ENCODE results near the gene NPBWR2. TPM values are rescaled to one million over a fixed set of nuclear protein-coding genes. Genes with fewer than 3 reads are reported as not detected.
"Not testable (repeated sequence)": the region's sequence is repeated elsewhere in the genome, so short reads cannot be mapped to it uniquely, and the experiment has no call there.

NPBWR2 gene
- total RNA-seq, 1 experiment from 2014 or later: not detected

- DNase-seq (ENCODE audit: low read depth): no peak
These were observed 11.9 kb upstream of the NPBWR2 start for GRCh38 chr20:64119301-64119680.

GRCh38 chr20:64117432-64117777 lies 10.0 kb upstream of the NPBWR2 start:
- DNase-seq (ENCODE audit: low read depth): not testable (repeated sequence)

DNA sequence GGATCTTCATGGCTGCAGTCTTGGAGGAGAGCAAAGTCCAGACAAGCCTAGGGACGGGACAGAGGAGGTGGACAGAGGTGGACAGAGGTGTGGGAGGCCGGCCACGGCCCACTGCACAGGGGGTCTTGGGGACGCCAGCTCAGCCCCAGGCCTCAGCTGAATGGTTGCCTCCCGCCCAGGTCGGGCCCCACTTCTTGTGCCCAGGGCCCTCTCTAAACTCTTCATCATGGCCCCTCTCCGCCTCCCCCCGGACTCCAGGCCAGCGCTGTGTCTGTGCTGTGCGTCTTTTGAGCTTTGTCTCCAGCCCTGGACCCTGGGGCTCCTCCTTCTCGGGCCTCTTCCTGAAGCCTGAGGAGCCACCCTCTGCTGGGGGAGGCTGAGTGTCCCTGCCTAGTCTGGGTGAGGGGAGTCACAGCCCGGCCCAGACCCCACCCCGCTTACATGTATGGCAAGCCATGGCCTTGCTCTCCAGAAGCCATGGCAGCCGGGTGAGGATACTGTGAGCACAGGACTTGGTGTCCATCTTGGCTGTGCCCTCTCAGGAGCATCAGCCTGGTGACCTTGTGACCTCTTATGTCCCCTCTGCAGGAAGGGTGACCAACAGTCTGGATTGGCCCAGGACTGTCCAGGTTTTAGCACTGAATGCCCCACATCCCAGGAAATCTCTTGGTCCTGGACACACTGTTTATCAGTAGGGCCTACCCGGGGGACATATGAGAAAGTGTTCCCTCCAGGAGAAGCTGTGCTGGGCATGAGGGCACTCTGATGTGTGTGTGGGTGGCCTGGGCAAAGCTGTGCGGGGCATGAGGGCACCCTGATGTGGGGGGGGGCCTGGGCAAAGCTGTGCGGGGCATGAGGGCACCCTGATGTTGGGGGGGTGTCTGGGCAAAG lies 9.4 kb upstream of the NPBWR2 start:
- DNase-seq (ENCODE audit: low read depth): no peak

DNA sequence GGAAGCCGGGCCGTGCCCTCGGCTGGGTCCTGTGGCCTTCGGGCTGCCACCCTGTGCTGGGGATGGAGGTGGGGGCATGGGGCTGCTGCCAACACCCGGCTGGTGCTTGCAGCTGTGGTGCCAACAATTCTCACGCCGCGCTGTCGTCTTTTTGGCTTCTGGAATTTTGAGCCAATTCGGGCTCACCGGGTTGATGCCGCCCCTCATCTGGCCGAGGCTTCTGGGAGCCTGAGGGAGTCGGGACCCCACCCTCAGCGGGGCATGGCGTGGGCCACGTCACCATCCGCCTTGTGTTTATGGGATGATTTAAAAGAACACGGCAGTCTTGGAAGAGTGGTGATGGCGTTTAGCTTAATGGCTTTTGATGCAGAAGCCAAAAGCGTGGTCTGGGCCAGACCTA lies 8.7 kb upstream of the NPBWR2 start:
- no peak for DNase-seq (ENCODE audit: low read depth)

DNA sequence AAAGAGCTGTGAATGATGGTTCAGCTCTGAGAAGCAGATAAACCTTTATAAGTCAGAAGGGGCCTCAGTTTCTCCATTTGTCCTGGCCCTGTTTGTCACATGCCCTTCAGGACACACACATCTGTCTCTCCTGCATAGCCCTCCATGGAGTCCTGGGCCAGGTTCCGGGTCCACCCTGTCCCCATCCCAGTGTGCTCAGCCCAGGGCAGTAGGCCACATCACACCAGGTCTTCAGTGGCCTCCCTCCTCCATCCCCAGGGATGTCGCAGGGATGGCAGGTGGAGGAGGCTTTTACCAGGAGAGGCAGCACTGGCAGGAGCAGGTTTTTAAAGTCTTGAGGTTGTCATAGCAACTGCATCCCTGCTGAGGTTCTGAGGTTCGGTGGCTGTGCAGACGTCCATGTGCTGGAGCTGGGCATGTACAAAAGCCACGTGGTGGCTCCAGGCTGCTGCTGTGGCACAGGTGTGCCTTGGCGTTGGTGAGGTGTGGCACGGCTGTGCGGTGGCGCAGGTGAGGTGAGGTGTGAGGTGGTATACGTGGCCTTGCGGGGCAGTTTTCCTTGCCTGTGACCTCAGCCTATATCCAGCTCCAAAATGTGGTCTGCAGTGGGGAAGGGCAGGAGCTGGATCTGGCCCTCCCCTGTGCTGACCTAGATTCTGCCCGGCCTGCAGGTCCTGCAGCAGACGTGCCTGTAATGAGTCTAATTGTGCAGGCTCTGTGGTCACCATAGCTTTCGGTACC lies 8.0 kb upstream of the NPBWR2 start:
- no peak for DNase-seq (ENCODE audit: low read depth)

- DNase-seq (ENCODE audit: low read depth): no peak
These were observed 7.1 kb upstream of the NPBWR2 start for GRCh38 chr20:64114356-64114971.

GRCh38 chr20:64113796-64114355 lies 6.5 kb upstream of the NPBWR2 start:
- DNase-seq (ENCODE audit: low read depth): no peak

DNA sequence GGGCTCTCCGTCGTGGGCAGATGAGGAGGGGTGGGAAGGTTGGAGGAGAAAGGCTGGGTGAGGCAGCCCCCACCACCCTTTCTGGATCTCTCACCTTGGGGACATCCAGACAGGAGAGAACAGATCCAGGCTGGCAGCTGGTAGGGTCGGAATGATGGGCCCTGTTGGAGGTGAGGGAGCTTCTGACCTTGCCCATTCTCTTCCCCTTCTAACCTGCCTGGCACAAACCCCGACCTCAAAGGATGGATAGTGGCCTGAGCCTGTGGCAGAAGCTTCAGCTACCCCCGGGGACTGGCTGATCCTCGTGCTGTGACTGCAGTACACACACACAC lies 6.0 kb upstream of the NPBWR2 start:
- DNase-seq (ENCODE audit: low read depth): no peak

DNA sequence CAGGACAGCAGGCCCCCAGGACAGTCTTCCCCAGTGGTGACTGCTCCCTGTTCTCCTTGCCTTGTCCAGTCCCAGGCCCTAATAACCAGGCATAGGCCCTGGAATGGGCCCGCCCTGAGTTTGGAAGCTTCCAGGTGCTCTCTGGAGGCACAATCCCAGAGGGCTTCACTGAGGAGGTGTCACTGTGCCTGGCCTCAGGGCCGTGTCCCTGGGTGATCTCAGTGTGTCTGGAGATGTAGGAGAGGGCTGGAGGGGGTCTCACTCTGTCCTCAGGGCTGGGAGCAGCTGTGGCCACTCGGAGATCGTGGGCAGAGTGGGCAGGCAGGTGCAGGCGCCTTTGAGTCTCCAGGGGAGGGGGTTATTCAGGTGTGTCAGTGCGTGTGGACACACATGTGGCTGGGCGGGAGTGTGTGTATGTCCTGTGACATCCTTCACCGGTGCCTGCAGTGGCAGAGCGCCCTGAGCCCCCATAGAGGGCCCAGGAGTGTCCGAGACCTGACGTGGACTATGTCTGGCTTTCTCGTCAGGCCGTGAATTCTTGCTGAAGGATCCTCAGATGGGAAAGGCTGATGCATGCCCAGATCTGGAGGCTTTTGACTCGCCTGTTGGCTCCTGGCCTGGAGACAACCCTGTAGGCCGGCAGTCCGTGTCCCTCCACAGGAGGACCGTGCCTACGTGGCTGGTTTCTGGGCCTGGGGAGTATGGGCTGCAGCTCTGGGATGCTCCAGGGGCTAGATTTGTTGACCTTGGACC lies 5.5 kb upstream of the NPBWR2 start:
- no peak for DNase-seq (ENCODE audit: low read depth)

DNA sequence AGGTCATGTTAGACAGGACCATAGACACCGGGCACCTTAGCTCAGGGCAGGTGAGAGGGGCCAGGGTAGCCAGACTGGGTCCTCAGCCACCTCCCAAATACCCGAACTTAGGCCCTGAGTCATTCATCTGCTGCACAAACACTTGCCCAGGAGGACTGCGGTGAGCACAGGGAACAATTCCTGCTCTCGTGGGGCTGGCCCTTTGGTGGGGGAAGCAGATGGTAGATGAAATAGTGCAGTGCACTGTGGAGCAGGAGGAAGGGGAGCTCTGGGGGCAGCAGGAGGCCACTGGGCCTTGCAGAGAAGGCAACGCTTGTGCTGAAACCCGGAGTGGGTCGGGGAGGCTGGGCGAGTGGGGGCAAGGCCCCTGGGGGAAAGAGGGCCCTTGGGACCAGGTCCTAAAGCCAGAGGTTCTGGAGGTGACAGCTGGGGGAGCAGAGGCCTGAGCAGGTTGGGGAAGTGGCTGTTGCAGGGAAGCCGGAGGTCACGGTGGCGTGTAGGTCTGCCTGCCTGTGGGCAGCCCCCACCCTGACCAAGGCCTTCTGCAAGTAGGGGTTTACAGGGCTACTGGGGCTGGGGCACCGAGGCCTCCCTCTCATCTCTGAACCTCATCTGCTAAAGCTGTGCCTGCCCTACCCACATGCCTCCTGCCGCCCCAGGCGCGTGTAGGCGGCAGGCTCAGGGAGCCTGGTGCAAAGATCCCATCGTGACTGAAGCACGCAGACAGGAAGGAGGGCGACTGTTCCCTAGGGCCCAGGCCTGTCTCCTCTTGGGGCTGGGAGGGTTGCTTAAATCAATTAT lies 4.7 kb upstream of the NPBWR2 start:
- DNase-seq (ENCODE audit: low read depth): no peak

DNA sequence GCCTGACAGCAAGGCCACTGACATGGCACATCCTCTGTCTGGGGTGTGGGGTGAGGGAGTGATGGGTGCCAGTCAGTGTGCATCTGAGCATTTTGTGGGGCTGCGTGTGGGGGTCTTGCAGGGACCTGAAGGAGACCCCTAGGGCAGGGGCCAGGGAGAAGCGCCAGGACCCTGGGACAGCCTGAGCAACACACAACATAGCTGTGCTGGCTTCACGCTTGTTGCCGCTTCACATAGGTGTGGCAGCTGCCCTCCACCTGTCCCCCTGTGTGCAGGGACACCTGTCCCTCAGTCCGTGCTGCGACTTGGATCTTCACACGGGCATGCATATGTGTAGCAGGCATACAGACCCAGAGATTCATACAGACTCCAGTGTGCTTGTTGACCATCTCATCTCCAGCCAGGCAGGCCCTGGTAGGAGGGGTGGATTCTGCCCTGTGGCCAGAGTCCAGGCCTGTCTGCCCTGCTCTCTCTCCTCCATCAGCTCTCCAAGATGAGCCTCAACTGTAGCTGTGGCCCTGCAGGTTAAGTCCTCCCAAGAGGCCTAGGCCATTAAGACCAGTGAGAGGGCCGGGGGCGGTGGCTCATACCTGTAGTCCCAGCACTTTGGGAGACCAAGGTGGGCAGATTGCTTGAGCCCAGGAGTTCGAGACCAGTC lies 3.2 kb upstream of the NPBWR2 start:
- DNase-seq (ENCODE audit: low read depth): no peak

- DNase-seq (ENCODE audit: low read depth): no peak
These were observed 2.5 kb upstream of the NPBWR2 start for GRCh38 chr20:64109831-64110391.

DNA sequence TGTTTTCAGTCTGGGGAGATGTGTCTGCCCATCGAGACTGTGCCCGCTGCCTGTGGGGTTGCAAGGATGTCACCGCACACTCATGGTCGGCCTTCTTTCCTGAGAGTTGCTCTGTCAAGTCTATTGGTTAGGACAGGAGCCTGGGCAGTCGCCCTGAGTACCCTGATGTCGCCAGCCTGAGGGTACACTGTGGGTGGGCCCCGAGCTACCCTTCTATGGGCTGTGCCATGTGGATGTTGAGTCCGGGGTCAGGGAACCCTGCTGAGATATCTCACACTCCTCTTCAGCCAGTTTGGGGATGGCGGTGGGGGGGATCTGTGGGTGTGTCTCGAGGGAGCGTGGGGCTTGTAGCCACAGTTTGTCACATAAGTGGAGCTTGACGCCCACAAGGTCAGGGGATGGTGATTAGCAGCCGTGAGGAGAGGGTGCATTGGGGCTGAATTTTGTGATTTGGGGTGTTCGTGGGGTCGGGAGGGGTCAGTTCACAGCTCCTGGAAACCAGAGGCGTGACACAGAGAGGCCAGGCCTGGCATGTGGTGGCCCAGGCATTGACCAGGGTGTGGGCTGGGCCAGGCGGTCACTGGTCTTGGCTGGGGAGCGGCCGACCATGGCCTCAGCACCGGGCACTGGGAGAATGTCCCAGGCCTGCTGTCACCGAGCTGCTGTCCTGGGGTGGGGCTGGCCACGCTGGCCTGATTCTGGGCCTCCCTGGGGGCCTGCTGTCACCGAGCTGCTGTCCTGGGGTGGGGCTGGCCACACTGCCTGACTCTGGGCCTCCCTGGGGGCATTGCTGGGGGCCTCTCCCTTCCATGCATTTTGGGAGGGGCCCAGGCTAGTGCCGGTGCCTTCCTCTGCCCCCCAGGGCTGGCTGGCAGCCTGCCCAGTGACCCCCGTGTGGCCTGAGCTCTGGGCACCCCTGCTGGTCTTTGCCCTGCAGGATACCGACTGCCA lies 1.6 kb upstream of the NPBWR2 start:
- no peak for DNase-seq (ENCODE audit: low read depth)

GRCh38 chr20:64107736-64108457 lies 532 bp upstream of the NPBWR2 start:
- no peak for DNase-seq (ENCODE audit: low read depth)

- no peak for DNase-seq (ENCODE audit: low read depth)
These were observed 867 bp downstream of the NPBWR2 start for GRCh38 chr20:64106435-64106961.

DNA sequence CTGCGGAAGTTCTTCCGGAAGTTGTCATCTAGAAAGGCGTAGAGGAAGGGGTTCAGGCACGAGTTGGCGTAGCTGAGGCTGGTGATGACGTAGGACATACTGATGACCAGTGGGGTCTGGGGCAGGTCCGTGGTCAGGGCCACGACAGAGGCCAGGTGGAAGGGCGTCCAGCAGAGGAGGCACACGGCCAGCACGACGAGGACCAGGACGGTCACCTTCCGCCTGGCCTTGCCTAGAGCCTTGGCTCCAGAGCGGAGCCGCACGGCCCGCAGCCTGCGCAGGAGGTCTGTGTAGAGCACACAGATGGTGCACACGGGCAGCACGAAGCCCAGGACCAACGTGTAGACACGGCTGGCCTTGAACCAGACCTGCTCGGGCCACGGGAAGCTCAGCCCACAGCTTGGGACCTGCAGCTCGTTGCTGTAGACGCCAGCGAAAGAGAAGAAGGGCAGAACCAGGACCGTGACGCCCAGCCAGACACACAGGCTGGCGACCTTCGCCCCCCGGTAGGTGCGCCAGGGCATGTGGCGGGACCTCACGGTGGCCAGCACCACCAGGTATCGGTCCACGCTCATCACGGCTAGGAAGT lies 1.4 kb downstream of the NPBWR2 start:
- DNase-seq (ENCODE audit: low read depth): no peak
